Neural cell (in vitro differentiated cells): ENCODE results near the gene TTC22. TPM values are rescaled to one million over a fixed set of nuclear protein-coding genes. Genes with fewer than 3 reads are reported as not detected.

Source experiments
- H2AFZ ChIP-seq: fragments of 200-600, 300-800 bp; sonication (generic), shearing (Covaris generic); 2 replicates; pipeline ENCODE4 v1.6.0; 2014; ENCODE audit warnings: low read depth, mild to moderate bottlenecking, antibody characterized with exemption, low read length, moderate library complexity
- H3F3A ChIP-seq: fragments of 200-600 bp; shearing (Covaris generic); 2 replicates; pipeline ENCODE4 v1.6.1; 2016; ENCODE audit warnings: mild to moderate bottlenecking, moderate library complexity, mixed read lengths, antibody characterized with exemption, low read length; ENCODE audit not compliant: insufficient read depth, poor library complexity, severe bottlenecking
- H3K27ac ChIP-seq: fragments of 200-600, 300-800 bp; sonication (generic), shearing (Covaris generic); 2 replicates; pipeline ENCODE4 v1.5.1; 2014; ENCODE audit warnings: mild to moderate bottlenecking, low read length, moderate library complexity
- H3K27me3 ChIP-seq: fragments of 300-800, 200-600 bp; sonication (generic), shearing (Covaris generic); 2 replicates; pipeline ENCODE4 v1.6.0; 2014; ENCODE audit warnings: mild to moderate bottlenecking, low read depth, low read length, moderate library complexity; ENCODE audit not compliant: insufficient read depth
- H3K36me3 ChIP-seq: fragments of 300-800, 200-600 bp; sonication (generic), shearing (Covaris generic); 2 replicates; pipeline ENCODE4 v1.5.1; 2014; ENCODE audit warnings: mild to moderate bottlenecking, antibody characterized with exemption, low read length, moderate library complexity; ENCODE audit not compliant: insufficient read depth
- H3K4me2 ChIP-seq: fragments of 300-800, 200-600 bp; sonication (generic), shearing (Covaris generic); 2 replicates; pipeline ENCODE4 v1.6.0; 2014; ENCODE audit warnings: mild to moderate bottlenecking, low read length
- H3K4me3 ChIP-seq: fragments of 300-800, 200-600 bp; sonication (generic), shearing (Covaris generic); 2 replicates; pipeline ENCODE4 v1.5.1; 2014; ENCODE audit warnings: mild to moderate bottlenecking, low read length, moderate library complexity
- H3K79me2 ChIP-seq: fragments of 200-600 bp; shearing (Covaris generic); replicated peaks from 2 replicates; pipeline ENCODE4 v1.6.0; 2014; ENCODE audit warnings: mild to moderate bottlenecking, low read length, moderate library complexity; ENCODE audit not compliant: insufficient read depth
- H3K9ac ChIP-seq: fragments of 300-800, 200-600 bp; sonication (generic), shearing (Covaris generic); 2 replicates; pipeline ENCODE4 v1.6.1; 2016; ENCODE audit warnings: mild to moderate bottlenecking, low read length, mixed read lengths
- H3K9me2 ChIP-seq: fragments of 200-600 bp; shearing (Covaris generic); 2 replicates; pipeline ENCODE4 v1.6.1; 2016; ENCODE audit warnings: mild to moderate bottlenecking, low read length, mixed read lengths; ENCODE audit not compliant: insufficient read depth
- H3K9me3 ChIP-seq: fragments of 200-600, 300-800 bp; sonication (generic), shearing (Covaris generic); 2 replicates; pipeline ENCODE4 v1.6.1; 2016; ENCODE audit warnings: mild to moderate bottlenecking, mixed run types, low read length, moderate library complexity, mixed read lengths
- H4K20me1 ChIP-seq: fragments of 200-600 bp; shearing (Covaris generic); 2 replicates; pipeline ENCODE4 v1.6.1; 2016; ENCODE audit warnings: mild to moderate bottlenecking, mixed run types; ENCODE audit not compliant: insufficient read depth
- CTCF ChIP-seq: fragments of 450-650 bp; IDR thresholded peaks from 2 replicates; pipeline ENCODE4 v1.5.1; 2014; ENCODE audit warnings: antibody characterized with exemption, mild to moderate bottlenecking, moderate library complexity; ENCODE audit not compliant: poor library complexity, severe bottlenecking
- EP300 ChIP-seq: fragments of 450-650 bp; conservative IDR thresholded peaks from 2 replicates; pipeline ENCODE4 v1.6.1; 2014; ENCODE audit warnings: antibody characterized with exemption, mild to moderate bottlenecking, moderate library complexity; ENCODE audit not compliant: poor library complexity, severe bottlenecking
- EZH2 ChIP-seq: fragments of 200-600, 300-800 bp; shearing (Covaris generic), sonication (generic); IDR thresholded peaks from 2 replicates; pipeline ENCODE4 v1.6.1; 2014; ENCODE audit warnings: antibody characterized with exemption, low read length, borderline replicate concordance, mild to moderate bottlenecking; ENCODE audit not compliant: insufficient read depth, poor library complexity, severe bottlenecking
- MXI1 ChIP-seq: fragments of 450-650 bp; conservative IDR thresholded peaks from 2 replicates; pipeline ENCODE4 v1.6.1; 2014; ENCODE audit warnings: antibody characterized with exemption, mild to moderate bottlenecking; ENCODE audit not compliant: poor library complexity, severe bottlenecking
- POLR2AphosphoS5 ChIP-seq: IDR thresholded peaks from 2 replicates; pipeline ENCODE4 v1.6.1; 2012
- RAD21 ChIP-seq: fragments of 450-650 bp; conservative IDR thresholded peaks from 2 replicates; pipeline ENCODE4 v1.6.1; 2014; ENCODE audit warnings: antibody characterized with exemption, mild to moderate bottlenecking, moderate library complexity
- REST ChIP-seq: IDR thresholded peaks from 2 replicates; pipeline ENCODE4 v1.6.1; 2012; ENCODE audit warnings: borderline replicate concordance
- SMC3 ChIP-seq: fragments of 450-650 bp; conservative IDR thresholded peaks from 2 replicates; pipeline ENCODE4 v1.6.1; 2014; ENCODE audit warnings: antibody characterized with exemption, mild to moderate bottlenecking, moderate library complexity; ENCODE audit not compliant: poor library complexity
- TAF1 ChIP-seq: IDR thresholded peaks from 2 replicates; pipeline ENCODE4 v1.6.1; 2012; ENCODE audit warnings: low read depth
- polyA plus RNA-seq: library from polyadenylated mRNA; depleted of rRNA; stranded (reverse); fragments of >200 nt; gene quantifications from 2 replicates; pipeline ENCODE4 v1.2.3, GENCODE V29; 2014

TTC22 gene
- polyA plus RNA-seq, 1 donor from 2014 or later: not detected

- Histone ChIP-seq H3K27ac (no peak overlapping the region), H2AFZ (no peak overlapping the region), H3K9ac (no peak overlapping the region), H4K20me1 (no peaks in the 10 kb centered on the region), H3K4me2 (no peak overlapping the region), H3F3A (no peaks in the 10 kb centered on the region), H3K27me3 (no peaks in the 10 kb centered on the region), H3K9me2 (no peaks in the 10 kb centered on the region), H3K9me3 (no peaks in the 10 kb centered on the region), H3K36me3 (no peaks in the 10 kb centered on the region), H3K79me2 (no peaks in the 10 kb centered on the region), H3K4me3 (no peak overlapping the region)
- TF ChIP-seq CTCF (no peak), EP300 (no peak), POLR2AphosphoS5 (no peak), SMC3 (no peak), REST (no peak), MXI1 (no peak), TAF1 (no peak), RAD21 (no peak), EZH2 (no peak)
These were observed 8.3 kb downstream of the TTC22 start for GRCh38 chr1:54792686-54793282.

DNA sequence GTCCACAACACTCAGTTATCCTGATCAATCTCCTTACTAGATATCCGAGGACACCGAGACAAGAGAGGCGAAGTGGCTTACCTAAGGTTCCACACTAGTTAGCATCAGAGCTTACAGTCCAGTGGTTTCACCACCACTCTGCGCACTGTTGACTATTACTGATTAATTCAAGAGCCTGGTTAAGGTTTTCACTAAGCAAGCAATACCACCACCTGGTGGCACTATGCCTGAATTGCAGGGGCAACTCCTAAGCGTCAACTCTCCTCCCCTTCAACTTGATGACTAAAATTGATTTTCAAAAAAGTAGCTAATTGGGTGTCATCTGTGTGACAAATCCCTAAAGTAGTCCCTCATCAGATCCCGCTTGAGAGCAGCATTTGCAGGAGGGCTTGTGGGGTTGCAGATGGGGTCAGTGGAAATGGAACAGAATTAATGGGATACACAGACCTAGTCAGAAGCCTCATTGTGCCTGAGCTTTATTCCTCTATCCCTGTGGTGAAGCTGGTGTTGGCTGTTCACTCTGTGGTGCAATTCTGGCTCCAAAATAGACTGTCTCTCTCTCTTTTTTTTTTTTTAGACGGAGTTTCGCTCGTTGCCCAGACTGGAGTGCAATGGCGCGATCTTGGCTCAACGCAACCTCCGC lies 9.1 kb downstream of the TTC22 start:
- Histone ChIP-seq H3K9me3 (no peaks in the 10 kb centered on the region), H3F3A (no peaks in the 10 kb centered on the region), H3K4me3 (no peak overlapping the region), H3K27me3 (no peaks in the 10 kb centered on the region), H4K20me1 (no peaks in the 10 kb centered on the region), H3K9me2 (no peaks in the 10 kb centered on the region), H3K36me3 (no peaks in the 10 kb centered on the region), H2AFZ (no peak overlapping the region), H3K9ac (no peak overlapping the region), H3K4me2 (no peak overlapping the region), H3K27ac (no peak overlapping the region), H3K79me2 (no peaks in the 10 kb centered on the region)
- TF ChIP-seq TAF1: no peak
- peak; percentile 42 for TF ChIP-seq RAD21
- TF ChIP-seq CTCF: peak; percentile 57
